Measurements from ENCODE around the gene OXNAD1. TPM values are rescaled to one million over a fixed set of nuclear protein-coding genes. Genes with fewer than 3 reads are reported as not detected.

Gene OXNAD1
- total and polyA plus RNA-seq, 2 experiments from 2014 or later = 14.4 to 21.1 TPM

DNA sequence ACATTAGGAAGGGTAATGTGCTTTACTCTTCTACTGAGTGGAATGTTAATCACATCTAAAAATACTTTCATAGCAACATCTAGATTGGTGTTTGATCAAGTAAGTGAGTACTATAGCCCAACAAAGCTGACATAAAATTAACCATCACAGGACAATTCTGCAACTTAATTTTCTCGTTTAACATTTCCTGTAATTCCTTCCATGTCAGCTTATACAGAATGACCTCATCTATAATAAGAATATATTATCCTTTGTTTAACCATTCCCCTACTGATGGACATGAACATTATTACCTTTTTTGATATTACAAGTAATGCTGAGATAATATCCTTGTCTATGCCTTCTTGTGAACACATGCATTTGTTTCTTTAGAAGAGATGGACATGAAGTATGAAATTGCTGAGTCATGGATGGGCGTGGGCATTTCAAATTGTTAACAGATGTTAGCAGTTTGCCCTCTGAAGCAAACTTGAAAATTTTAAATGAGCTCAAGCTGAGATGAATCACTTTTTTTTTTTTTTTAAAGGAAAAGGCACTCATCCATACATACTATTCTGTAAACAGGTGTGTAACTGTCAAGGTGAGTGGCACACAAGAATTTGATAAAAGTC, 85.1 kb downstream of the OXNAD1 start:
- Histone ChIP-seq H4K20me1 (ENCODE audit: insufficient read depth, poor library complexity, severe bottlenecking) (no peaks in the 10 kb centered on the region), H3K27me3 (no peaks in the 10 kb centered on the region), H3K4me2 (no peak overlapping the region), H3K4me3 (no peak overlapping the region), H3K4me1 (ENCODE audit: insufficient read depth) (peaks cover 5% of the 10 kb centered on the region), H3K9me2 (replicated peaks; ENCODE audit: insufficient read depth) (no peaks in the 10 kb centered on the region), H3K79me2 (no peaks in the 10 kb centered on the region), H2AFZ (no peak overlapping the region), H3K36me3 (replicated peaks; ENCODE audit: insufficient read depth, low read depth) (no peaks in the 10 kb centered on the region), H3K27ac (no peak overlapping the region), H3K9me3 (ENCODE audit: low read depth) (no peaks in the 10 kb centered on the region)
- no peak for DNase-seq (ENCODE audit: low spot score)
- TF ChIP-seq, protein P1, sequence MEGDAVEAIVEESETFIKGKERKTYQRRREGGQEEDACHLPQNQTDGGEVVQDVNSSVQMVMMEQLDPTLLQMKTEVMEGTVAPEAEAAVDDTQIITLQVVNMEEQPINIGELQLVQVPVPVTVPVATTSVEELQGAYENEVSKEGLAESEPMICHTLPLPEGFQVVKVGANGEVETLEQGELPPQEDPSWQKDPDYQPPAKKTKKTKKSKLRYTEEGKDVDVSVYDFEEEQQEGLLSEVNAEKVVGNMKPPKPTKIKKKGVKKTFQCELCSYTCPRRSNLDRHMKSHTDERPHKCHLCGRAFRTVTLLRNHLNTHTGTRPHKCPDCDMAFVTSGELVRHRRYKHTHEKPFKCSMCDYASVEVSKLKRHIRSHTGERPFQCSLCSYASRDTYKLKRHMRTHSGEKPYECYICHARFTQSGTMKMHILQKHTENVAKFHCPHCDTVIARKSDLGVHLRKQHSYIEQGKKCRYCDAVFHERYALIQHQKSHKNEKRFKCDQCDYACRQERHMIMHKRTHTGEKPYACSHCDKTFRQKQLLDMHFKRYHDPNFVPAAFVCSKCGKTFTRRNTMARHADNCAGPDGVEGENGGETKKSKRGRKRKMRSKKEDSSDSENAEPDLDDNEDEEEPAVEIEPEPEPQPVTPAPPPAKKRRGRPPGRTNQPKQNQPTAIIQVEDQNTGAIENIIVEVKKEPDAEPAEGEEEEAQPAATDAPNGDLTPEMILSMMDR (IDR thresholded peaks at IDR 0.05; ENCODE audit: poor library complexity) = no peak
- TF ChIP-seq EZH2phosphoT487 (IDR thresholded peaks at IDR 0.05; ENCODE audit: low read depth, severe bottlenecking, unreplicated experiment) = no peak
- no peak for TF ChIP-seq EZH2 (IDR thresholded peaks at IDR 0.05; ENCODE audit: borderline replicate concordance)
- WGBS (ENCODE audit: low lambda C conversion rate, missing lambda C conversion rate) = 48% methylated on average over 2 of the region's 2 CpGs

DNA sequence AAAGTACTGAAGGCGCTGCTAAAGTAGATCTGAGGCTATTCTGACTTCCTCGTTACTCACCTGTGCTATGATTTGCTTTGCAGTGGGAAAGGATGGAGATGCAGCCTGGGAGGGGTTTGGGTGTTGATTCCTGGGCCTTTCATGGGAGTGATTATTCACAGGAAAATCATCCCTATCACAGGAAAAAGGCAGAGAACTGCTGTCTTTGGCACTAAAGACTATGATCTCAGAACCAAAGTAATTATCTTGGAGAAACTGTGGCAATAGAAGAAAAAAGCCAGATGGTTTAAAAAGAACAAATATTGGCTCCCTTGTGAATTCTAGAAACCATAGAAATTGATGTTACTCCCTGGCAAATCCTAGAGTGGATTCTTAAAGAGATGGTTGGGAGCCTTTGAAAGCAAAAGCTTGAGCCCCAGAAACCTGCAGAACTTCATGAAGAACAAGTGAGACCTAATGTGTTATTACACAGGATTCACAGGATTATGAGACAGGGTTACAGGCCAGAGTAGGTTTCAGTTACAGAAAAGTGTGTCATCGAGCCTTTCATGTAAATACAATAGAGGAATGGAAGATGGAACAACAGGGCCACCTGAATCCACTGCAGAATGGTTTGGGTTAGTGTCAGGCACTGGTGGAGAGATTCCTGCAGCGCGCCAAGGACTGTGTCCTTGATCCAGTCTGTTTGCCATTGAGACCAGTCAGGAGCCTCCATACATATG, 85.7 kb downstream of the OXNAD1 start:
- H3K27me3 ChIP-seq = no peaks in the 10 kb centered on the region
- no peak for TF ChIP-seq EZH2 (IDR thresholded peaks at IDR 0.05; ENCODE audit: borderline replicate concordance)
- no peak for TF ChIP-seq EZH2phosphoT487 (IDR thresholded peaks at IDR 0.05; ENCODE audit: low read depth, severe bottlenecking, unreplicated experiment)
- TF ChIP-seq, protein P1 (IDR thresholded peaks at IDR 0.05; ENCODE audit: poor library complexity) = no peak
- no peaks in the 10 kb centered on the region for H3K79me2 ChIP-seq
- no peak for DNase-seq (ENCODE audit: low spot score)
- H3K4me3 ChIP-seq = no peak overlapping the region
- no peak overlapping the region for H3K4me2 ChIP-seq
- H4K20me1 ChIP-seq (ENCODE audit: insufficient read depth, poor library complexity, severe bottlenecking) = no peaks in the 10 kb centered on the region
- no peak overlapping the region for H2AFZ ChIP-seq
- H3K36me3 ChIP-seq (replicated peaks; ENCODE audit: insufficient read depth, low read depth) = no peaks in the 10 kb centered on the region
- H3K27ac ChIP-seq = no peak overlapping the region
- WGBS (ENCODE audit: low lambda C conversion rate, missing lambda C conversion rate) = 94% methylated on average over 5 of the region's 5 CpGs
- no peaks in the 10 kb centered on the region for H3K9me2 ChIP-seq (replicated peaks; ENCODE audit: insufficient read depth)
- H3K4me1 ChIP-seq (ENCODE audit: insufficient read depth) = peaks cover 5% of the 10 kb centered on the region
- H3K9me3 ChIP-seq (ENCODE audit: low read depth) = no peaks in the 10 kb centered on the region

DNA sequence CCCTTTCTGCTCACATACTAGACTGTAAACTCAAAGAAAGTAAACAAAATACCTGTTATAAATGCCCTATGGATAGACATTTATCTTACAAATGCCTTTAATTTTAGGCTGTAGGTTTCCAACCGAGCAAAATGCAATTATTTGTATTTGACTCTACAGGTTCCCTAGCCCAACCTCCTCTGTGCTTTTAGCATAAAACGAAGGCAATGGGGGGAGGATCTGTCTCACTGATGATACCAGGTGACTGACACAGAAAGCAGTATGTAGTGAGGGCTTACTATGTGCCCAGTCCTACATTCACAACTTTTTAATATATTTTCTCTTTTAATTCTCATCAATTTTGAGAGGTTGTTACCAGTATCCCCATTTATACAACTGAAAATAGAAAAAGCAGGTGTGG, 87.4 kb downstream of the OXNAD1 start:
- no peak for TF ChIP-seq EZH2phosphoT487 (IDR thresholded peaks at IDR 0.05; ENCODE audit: low read depth, severe bottlenecking, unreplicated experiment)
- TF ChIP-seq, protein P1 (IDR thresholded peaks at IDR 0.05; ENCODE audit: poor library complexity) = no peak
- TF ChIP-seq EZH2 (IDR thresholded peaks at IDR 0.05; ENCODE audit: borderline replicate concordance) = no peak
- Histone ChIP-seq H3K36me3 (replicated peaks; ENCODE audit: insufficient read depth, low read depth) (no peaks in the 10 kb centered on the region), H3K4me2 (no peak overlapping the region), H3K4me3 (no peak overlapping the region), H3K27ac (no peak overlapping the region), H4K20me1 (ENCODE audit: insufficient read depth, poor library complexity, severe bottlenecking) (no peaks in the 10 kb centered on the region), H3K27me3 (no peaks in the 10 kb centered on the region), H3K4me1 (ENCODE audit: insufficient read depth) (peaks cover 5% of the 10 kb centered on the region), H2AFZ (no peak overlapping the region), H3K9me3 (ENCODE audit: low read depth) (no peaks in the 10 kb centered on the region), H3K9me2 (replicated peaks; ENCODE audit: insufficient read depth) (no peaks in the 10 kb centered on the region), H3K79me2 (no peaks in the 10 kb centered on the region)
- WGBS (ENCODE audit: low lambda C conversion rate, missing lambda C conversion rate) = 47% methylated on average over 2 of the region's 2 CpGs
- no peak for DNase-seq (ENCODE audit: low spot score)
